ENCODE measurements around the gene NR1D1.

The NR1D1 gene

DNA sequence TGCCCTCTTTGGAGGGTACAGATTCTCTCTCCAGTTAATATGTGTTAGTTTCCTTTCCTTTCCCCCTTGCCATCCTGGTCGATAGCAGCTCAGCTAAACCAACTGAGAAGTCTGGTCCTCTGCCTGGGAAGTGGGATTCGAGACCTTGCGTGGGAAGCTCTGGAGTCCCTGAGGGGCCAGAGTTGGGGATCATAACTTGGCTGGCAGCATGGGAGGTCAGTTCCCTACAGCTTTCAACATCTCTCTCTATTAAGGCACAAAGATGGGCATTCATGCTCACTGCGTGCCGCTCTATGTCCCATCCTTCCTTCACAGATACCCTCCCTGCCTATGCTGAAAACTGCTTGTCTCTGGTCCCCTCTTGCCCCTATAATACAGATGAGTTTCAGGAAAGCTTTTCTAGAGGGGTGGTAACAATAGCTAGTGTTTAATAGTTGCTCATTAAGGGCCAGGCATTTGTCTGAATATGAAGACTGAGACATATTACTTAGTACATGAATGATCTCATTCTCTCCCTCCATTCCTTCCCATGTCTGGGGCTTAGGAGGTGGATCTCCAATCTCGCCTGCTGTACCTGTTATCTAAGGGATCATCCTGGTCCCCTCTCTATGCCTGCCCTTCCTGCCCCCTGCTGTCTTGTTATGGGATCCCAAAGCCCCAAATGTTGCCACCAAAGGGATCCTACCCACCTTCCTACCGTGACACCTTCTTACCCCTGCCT lies 26.8 kb downstream of the NR1D1 start:
- ChIA-PET POLR2A (interaction anchor here (0.6 kb wide), 1 partner anchor 177 kb away, joined by 4 read pairs; no protein-coding TSS in a partner anchor), CTCF (interaction anchor here (1.0 to 9.4 kb wide), 17 partner anchors 11 to 242 kb away, joined by 3 to 215 read pairs (median 15); partner anchors contain the start of genes CSF3, MED24, NR1D1 and THRA)
- TF ChIP-seq, protein P1, sequence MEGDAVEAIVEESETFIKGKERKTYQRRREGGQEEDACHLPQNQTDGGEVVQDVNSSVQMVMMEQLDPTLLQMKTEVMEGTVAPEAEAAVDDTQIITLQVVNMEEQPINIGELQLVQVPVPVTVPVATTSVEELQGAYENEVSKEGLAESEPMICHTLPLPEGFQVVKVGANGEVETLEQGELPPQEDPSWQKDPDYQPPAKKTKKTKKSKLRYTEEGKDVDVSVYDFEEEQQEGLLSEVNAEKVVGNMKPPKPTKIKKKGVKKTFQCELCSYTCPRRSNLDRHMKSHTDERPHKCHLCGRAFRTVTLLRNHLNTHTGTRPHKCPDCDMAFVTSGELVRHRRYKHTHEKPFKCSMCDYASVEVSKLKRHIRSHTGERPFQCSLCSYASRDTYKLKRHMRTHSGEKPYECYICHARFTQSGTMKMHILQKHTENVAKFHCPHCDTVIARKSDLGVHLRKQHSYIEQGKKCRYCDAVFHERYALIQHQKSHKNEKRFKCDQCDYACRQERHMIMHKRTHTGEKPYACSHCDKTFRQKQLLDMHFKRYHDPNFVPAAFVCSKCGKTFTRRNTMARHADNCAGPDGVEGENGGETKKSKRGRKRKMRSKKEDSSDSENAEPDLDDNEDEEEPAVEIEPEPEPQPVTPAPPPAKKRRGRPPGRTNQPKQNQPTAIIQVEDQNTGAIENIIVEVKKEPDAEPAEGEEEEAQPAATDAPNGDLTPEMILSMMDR (IDR thresholded peaks at IDR 0.05; ENCODE audit: control extremely low read depth, extremely low read depth, low read depth, missing control alignments) = no peak
- DNase-seq (ENCODE audit: extremely low spot score) = no peak

DNA sequence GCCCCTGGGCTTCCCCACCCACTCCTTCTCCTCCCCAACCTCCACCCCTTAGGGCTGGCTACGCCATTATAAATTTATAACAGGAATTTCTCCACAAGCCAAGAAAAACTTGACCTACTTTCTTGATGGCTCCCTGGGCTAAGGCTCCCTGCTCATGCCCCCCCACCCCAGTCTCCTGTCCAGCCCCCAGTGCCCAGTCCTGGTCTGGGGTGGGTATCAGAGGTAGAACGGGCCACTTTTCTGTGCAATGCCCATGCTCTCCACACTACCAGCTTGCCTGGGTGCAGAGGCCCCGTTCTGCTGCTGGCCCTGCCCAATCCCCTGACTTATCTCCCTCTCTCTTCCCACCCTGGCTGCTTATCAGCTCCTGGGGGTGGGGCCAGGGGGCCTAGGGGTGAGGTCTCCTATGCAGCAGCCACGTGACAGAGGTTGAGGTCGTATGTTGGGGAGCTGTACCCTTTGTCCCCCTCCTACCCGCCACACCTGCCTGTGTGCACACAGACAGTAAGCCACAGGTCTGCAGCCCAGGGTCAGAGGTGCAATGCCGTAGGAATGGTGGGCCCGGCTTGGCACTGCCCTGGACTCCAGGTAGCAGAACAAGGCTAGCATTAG lies 27.5 kb downstream of the NR1D1 start:
- CTCF ChIA-PET = interaction anchor here (1.0 to 9.4 kb wide), 12 partner anchors 11 to 60 kb away, joined by 3 to 215 read pairs (median 14); partner anchors contain the start of genes CSF3, MED24, NR1D1 and THRA
- TF ChIP-seq, protein P1 (IDR thresholded peaks at IDR 0.05; ENCODE audit: control extremely low read depth, extremely low read depth, low read depth, missing control alignments) = no peak
- POLR2A ChIA-PET = no interaction called here
- DNase-seq (ENCODE audit: extremely low spot score) = no peak

DNA sequence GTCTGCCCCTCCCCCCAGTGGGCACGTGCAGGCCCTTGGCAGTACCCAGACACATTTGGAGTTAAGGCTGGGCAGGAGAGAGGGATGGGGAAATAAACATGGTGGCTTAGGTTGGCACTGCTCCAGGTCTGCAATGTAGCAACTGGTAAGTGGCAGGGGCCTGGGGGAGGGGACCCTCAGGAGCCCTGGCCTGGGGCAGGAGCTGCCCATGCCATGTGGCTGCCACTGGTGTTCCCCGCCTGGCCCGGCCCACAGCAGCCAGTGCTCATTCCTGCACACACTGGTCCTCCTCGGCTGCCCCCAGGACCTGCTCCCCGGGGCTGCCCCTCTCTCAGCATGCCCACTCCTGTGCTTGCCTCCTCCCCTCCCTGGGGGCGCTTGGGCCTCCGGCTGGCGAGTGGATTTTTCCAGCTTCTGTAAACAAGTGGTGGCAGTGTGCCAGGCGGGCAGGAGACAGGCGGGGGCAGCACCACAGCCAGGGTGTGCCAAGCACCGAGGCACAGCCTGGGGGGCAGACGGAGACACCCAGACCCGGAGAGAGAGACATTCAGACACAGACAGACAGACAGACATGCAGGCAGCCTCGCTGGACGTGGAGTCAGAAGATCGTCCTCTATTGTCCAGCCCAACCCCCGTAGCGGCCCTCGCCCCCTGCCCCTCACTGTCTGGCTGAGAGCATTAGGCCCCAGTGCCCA lies 28.2 kb downstream of the NR1D1 start:
- ChIA-PET CTCF (interaction anchor here (1.0 to 9.4 kb wide), 8 partner anchors 9 to 97 kb away, joined by 3 to 215 read pairs (median 4); partner anchors contain the start of gene THRA), POLR2A (no interaction called here)
- TF ChIP-seq, protein P1 (IDR thresholded peaks at IDR 0.05; ENCODE audit: control extremely low read depth, extremely low read depth, low read depth, missing control alignments) = no peak
- no peak for DNase-seq (ENCODE audit: extremely low spot score)

DNA sequence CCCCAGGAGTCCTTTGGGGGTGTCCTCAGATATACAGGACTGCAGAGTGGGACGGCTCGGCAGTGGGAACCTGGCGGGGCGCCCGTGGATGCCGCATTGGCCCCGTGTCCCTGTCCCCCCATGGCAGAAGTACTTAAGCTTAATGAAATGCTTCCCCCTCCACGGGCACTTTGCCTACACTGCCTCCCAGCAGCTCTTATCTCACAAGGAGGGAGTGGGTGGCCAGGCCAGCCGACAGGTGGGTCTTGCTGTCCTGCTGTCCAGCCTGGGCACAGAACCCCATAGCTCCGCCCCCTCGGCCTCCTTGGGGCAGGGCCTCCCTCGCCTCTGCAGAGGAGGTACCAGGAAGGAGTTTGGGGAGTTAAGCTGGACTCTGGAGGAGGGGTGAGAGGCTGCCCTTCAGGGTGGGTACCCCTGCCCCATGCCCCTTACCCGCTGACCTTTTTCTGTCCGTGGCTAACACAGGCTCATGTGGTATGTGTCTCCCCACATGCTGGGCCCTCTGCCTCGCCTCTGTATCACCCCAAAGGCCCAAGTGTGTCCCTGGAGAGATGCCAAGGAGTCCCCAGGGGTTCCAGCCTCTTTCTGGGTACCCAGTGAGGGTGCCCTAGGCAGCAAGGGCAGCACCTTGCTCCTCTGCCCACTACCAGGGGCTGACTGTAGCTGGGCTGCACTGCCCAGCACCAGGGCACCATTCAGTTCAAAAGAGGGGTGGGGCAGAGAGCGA lies 28.9 kb downstream of the NR1D1 start:
- ChIA-PET POLR2A (no interaction called here), CTCF (interaction anchor here (1.1 to 3.3 kb wide), 5 partner anchors 8 to 97 kb away, joined by 3 to 14 read pairs (median 5); partner anchors contain the start of gene THRA)
- TF ChIP-seq, protein P1 (IDR thresholded peaks at IDR 0.05; ENCODE audit: control extremely low read depth, extremely low read depth, low read depth, missing control alignments) = no peak
- DNase-seq (ENCODE audit: extremely low spot score) = no peak

DNA sequence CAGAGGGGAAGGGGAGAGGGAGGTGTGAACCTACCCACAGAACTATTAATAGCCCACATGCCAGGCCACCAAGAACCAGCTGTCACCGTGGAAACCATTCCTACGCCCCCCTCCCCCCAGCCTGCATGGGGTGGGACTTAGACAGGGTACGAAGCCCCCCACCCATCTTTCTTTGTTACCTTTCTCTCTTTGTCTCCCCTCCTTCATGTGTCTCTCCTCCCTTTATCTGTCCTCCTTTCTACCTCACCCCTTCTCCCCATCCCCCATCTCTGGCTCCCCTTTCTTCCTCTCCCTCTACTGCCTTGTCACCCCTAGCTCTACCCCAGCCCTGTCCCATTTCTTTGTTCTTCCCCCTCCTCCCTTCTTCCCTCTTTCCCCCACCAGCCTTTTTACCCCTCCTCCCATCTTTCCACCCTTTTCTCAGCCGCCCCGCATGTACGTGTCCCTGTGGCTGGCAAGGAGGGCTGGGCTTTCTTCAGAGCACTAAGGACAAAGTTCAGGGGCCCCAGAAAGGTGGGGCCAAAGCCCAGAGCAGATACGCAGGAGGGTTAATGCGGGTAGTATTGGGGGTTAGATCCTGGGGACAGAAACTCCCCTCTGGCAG lies 29.6 kb downstream of the NR1D1 start:
- TF ChIP-seq, protein P1 (IDR thresholded peaks at IDR 0.05; ENCODE audit: control extremely low read depth, extremely low read depth, low read depth, missing control alignments) = no peak
- no peak for DNase-seq (ENCODE audit: extremely low spot score)
- POLR2A ChIA-PET = no interaction called here
- CTCF ChIA-PET = interaction anchor here (1.1 to 3.3 kb wide), 5 partner anchors 8 to 98 kb away, joined by 3 to 14 read pairs (median 5); partner anchors contain the start of gene THRA
